ENCODE data around the gene SLC20A1. TPM values are rescaled to one million over a fixed set of nuclear protein-coding genes. Genes with fewer than 3 reads are reported as not detected.

SLC20A1 gene
- total RNA-seq, 2 experiments from 2014 or later: 88.8 to 91.3 TPM

DNA sequence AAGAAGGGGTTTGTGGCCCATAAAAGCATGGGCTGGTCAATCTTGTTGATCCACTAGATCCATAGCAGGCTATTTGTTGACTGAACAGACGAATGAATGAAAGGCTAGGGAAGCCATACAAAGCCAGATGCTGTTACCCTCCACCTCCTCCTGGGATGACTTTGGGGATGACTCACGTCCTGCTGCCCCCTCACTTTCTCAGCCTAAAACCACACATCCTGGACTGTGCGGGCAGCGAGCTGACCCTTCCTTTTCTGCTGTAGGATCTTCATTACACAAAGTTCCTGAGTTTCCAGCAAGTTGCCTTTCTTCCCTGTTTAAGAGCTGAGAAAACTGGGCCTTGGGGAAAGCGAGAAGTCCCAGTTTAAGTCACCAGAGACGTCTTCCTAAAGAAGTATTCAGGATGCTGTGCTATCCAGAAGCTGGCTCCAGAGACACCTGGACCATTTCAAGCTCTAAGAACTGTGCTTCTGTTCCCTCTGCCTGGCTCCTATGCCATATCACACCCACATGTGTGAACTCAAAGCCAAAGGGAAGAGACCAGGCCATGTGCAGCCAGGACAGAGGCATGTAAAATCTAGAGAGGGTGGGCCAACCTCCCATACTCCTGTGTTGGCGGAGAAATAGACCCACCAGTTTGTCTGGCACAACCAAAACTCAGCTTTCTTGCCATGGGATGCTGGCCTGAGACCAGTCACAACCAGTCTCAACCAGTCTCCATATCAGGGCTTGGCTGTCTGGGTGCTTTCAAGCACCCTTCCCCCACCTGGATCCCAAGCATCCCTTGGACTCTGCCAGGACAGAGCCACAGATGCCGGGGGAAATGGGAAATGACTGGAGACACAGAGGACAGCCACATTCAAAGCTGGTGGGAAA lies 4.7 kb upstream of the SLC20A1 start:
- H3K4me1 Mint-ChIP-seq (ENCODE audit: low read depth): peaks cover 42% of the 10 kb centered on the region
- no peaks in the 10 kb centered on the region for H3K9me3 Mint-ChIP-seq
- intact Hi-C loops (cut with micrococcal nuclease): no loop called here
- H3K36me3 Mint-ChIP-seq: no peaks in the 10 kb centered on the region
- peak; percentile 62 for DNase-seq
- POLR2A ChIA-PET: no interaction called here
- no peaks in the 10 kb centered on the region for H3K27me3 Mint-ChIP-seq
- peak overlapping the region; percentile 40 for H3K27ac Mint-ChIP-seq
- no peak overlapping the region for H3K4me3 Mint-ChIP-seq
- CTCF ChIA-PET: interaction anchor here (2.5 to 3.2 kb wide), 2 partner anchors 15 to 50 kb away, joined by 9 to 19 read pairs; no protein-coding TSS in a partner anchor

DNA sequence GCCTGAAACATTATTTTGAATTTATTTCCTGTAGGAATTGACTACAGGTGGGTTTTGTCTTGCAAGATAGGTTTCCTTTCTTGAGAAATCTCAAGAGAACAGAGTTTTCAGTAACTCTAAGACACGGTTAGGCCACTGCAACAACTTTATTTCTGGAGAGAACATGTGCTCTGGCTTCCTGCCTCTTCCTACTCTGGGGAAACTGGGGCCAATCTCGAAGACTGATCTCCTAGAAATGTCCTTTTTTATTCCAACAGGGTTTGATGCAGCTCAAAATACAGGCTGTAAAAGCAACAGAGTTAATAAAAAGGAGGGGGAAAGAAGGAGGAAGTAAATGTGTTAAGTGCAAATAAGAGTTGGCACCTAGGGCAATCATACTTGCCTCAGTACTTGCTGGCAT lies 4.0 kb upstream of the SLC20A1 start:
- Mint-ChIP-seq H3K4me3 (no peak overlapping the region), H3K27ac (no peak overlapping the region), H3K27me3 (no peaks in the 10 kb centered on the region), H3K9me3 (no peaks in the 10 kb centered on the region), H3K4me1 (ENCODE audit: low read depth) (peaks cover 36% of the 10 kb centered on the region), H3K36me3 (peaks cover under 1% of the 10 kb centered on the region)
- CTCF ChIA-PET: interaction anchor here (2.5 to 3.2 kb wide), 2 partner anchors 16 to 49 kb away, joined by 9 to 19 read pairs; no protein-coding TSS in a partner anchor
- intact Hi-C loops (cut with micrococcal nuclease): no loop called here
- POLR2A ChIA-PET: no interaction called here
- no peak for DNase-seq

DNA sequence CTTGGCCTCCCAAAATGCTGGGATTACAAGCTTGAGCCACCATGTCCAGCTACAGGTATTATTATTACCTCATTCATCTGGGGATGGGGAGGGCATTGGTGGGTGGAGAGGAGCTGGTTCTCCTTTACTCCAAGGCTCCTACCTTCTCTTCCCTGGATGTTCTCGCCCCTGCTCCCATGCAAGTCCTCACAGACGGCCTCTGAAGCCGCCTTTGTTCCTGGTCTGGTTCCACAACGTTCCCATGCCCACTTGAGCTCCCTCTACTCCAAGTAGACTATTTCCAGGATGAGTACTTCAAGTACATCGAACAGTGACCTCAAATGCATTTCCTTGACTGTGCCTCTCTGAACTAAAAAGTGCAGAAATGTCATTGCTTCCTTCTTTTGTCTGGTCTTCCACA lies 3.2 kb upstream of the SLC20A1 start:
- H3K36me3 Mint-ChIP-seq: peaks cover 9% of the 10 kb centered on the region
- H3K27me3 Mint-ChIP-seq: no peaks in the 10 kb centered on the region
- H3K27ac Mint-ChIP-seq: no peak overlapping the region
- H3K9me3 Mint-ChIP-seq: no peaks in the 10 kb centered on the region
- DNase-seq: no peak
- CTCF ChIA-PET: interaction anchor here (2.5 to 3.2 kb wide), 2 partner anchors 17 to 49 kb away, joined by 9 to 19 read pairs; no protein-coding TSS in a partner anchor
- POLR2A ChIA-PET: no interaction called here
- intact Hi-C loops (cut with micrococcal nuclease): no loop called here
- peaks cover 34% of the 10 kb centered on the region for H3K4me1 Mint-ChIP-seq (ENCODE audit: low read depth)
- no peak overlapping the region for H3K4me3 Mint-ChIP-seq

DNA sequence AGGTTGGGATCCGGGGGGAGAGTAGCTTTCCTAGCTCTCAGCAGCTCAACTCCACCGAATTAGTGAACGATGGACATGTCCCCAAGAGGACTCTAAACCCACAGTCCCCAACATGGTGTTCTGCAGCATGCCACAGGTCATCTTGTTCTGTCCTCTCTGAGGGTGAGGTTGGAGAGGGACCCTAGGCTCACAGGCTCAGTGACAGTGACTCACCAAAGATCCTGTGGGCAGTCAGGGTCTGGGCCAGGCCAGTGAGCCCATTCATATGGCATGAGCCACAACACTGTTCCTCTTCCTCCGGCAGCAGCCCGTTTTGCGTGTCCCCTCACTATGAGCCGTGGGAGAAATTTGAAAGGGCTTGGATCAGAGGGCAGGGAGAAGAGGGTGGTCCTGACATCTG lies 2.8 kb upstream of the SLC20A1 start:
- Mint-ChIP-seq H3K27me3 (no peaks in the 10 kb centered on the region), H3K4me3 (no peak overlapping the region), H3K36me3 (peaks cover 13% of the 10 kb centered on the region), H3K9me3 (no peaks in the 10 kb centered on the region), H3K27ac (no peak overlapping the region), H3K4me1 (ENCODE audit: low read depth) (peaks cover 38% of the 10 kb centered on the region)
- intact Hi-C loops (cut with micrococcal nuclease): no loop called here
- no peak for DNase-seq
- CTCF ChIA-PET: interaction anchor here (2.5 to 3.2 kb wide), 2 partner anchors 17 to 48 kb away, joined by 9 to 19 read pairs; no protein-coding TSS in a partner anchor
- POLR2A ChIA-PET: no interaction called here

- Mint-ChIP-seq H3K4me1 (ENCODE audit: low read depth) (peaks cover 44% of the 10 kb centered on the region), H3K9me3 (no peaks in the 10 kb centered on the region), H3K27ac (no peak overlapping the region), H3K27me3 (no peaks in the 10 kb centered on the region), H3K4me3 (no peak overlapping the region), H3K36me3 (peaks cover 18% of the 10 kb centered on the region)
- POLR2A ChIA-PET: interaction anchor here (2.4 kb wide), 1 partner anchor 12 kb away, joined by 7 read pairs; no protein-coding TSS in a partner anchor
- CTCF ChIA-PET: interaction anchor here (2.5 to 5.4 kb wide), 4 partner anchors 12 to 48 kb away, joined by 9 to 77 read pairs (median 26); no protein-coding TSS in a partner anchor
- intact Hi-C loops (cut with micrococcal nuclease): no loop called here
- DNase-seq: no peak
Measured at GRCh38 chr2:112643488-112643887, 2.3 kb upstream of the SLC20A1 start.

DNA sequence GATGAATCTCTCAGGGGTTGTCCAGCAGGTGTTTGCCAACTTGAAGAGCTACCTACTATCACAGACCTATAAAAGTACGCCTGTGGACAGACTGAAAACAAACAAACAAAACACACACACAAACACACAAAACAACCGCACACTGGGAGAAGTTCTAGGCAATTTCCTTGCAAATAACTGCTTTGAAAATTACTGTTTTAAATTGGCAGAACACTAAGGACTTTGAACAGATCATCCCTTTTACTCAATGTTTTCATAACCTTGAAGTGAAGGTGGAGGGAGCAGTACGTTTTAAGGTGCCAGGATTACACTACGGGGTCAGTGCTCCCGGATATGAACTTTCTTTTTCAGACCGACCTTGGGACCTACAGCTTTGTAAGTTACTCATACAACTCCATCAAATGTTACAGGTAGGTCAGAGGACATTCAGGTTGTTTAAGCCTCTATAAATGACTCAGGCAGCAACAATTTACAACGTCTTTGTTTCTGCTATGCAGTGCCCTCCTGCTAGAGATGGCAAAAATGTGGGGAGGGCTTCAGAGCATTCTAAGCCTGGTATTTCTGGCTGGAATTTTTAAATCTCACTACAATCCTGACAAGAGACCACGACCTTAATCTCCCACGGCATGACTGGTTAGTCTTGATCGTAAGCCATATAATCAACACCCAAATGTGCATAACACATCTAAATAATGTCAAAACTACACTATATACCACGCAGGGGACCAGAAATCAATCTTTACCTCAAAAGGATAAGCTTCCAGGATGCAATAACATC lies 1.4 kb upstream of the SLC20A1 start:
- ChIA-PET CTCF (interaction anchor here (1.2 to 5.4 kb wide), 11 partner anchors 12 to 241 kb away, joined by 3 to 77 read pairs (median 6); no protein-coding TSS in a partner anchor), POLR2A (interaction anchor here (1.2 to 4.7 kb wide), 6 partner anchors 10 to 60 kb away, joined by 3 to 49 read pairs (median 9); partner anchors contain the start of gene CHCHD5)
- Mint-ChIP-seq H3K4me1 (ENCODE audit: low read depth) (peaks cover 52% of the 10 kb centered on the region), H3K27me3 (no peaks in the 10 kb centered on the region), H3K4me3 (peak overlapping the region; percentile 85), H3K27ac (peak overlapping the region; percentile 87), H3K36me3 (peaks cover 27% of the 10 kb centered on the region), H3K9me3 (no peaks in the 10 kb centered on the region)
- no peak for DNase-seq
- intact Hi-C loops (cut with micrococcal nuclease): loop anchor here (1.0 kb wide), 1 partner anchor 8 kb away; no protein-coding TSS in a partner anchor

DNA sequence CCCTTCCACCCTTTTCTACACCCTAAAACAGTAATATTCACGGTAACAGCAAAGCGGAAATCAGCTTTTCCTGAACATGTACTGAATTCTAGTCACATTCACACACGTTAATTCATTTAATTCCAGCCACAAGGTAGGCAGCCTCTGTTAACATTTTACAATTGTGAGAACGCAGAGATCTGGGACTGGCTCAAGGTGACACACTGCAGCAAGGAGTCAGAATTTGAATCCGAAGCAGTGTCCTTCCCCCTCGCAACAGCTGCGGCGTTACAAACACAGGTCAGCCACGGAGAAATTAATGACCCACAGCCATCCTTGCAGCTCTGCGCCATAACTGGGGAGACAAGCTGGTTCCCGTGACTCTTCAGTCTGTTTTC lies 818 bp upstream of the SLC20A1 start:
- POLR2A ChIA-PET: interaction anchor here (0.7 to 4.7 kb wide), 8 partner anchors 8 to 60 kb away, joined by 3 to 49 read pairs (median 8); partner anchors contain the start of gene CHCHD5

DNA sequence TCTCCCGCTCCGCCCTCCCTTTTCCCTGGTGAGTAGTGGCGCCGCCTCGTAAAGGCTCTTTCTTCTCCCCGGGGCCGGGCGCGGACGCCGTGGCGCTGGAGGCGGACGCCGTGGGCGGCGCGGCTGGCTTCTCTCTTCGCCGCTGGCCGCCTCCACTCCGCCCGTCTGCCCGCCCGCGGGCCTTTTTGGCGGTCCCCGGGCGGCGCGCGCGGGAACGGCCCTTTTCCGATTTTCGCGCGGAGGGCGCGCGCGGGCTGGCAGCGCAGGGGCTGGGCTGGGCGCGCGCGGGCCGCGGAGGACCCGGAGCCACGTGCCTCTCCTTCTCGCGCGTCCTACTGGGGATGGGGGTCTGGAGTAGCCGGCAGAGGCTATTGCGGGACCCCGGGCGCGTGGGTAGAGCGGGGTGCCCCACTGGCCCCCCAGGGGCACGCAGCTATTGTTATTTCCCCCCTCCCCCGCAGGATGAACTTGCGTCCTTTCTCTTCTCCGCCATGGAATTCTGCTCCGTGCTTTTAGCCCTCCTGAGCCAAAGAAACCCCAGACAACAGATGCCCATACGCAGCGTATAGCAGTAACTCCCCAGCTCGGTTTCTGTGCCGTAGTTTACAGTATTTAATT lies 472 bp downstream of the SLC20A1 start:
- peak overlapping the region; percentile 80 for H3K27ac Mint-ChIP-seq
- no peak for DNase-seq
- ChIA-PET POLR2A (interaction anchor here (0.8 to 4.7 kb wide), 12 partner anchors 10 to 62 kb away, joined by 3 to 49 read pairs (median 6); partner anchors contain the start of gene CHCHD5), CTCF (interaction anchor here (1.2 to 5.4 kb wide), 7 partner anchors 10 to 83 kb away, joined by 3 to 77 read pairs (median 11); no protein-coding TSS in a partner anchor)
- H3K27me3 Mint-ChIP-seq: no peaks in the 10 kb centered on the region
- H3K4me1 Mint-ChIP-seq (ENCODE audit: low read depth): peaks cover 52% of the 10 kb centered on the region
- H3K36me3 Mint-ChIP-seq: peaks cover 42% of the 10 kb centered on the region
- intact Hi-C loops (cut with micrococcal nuclease): loop anchor here (5.0 kb wide), 3 partner anchors 64 to 589 kb away; partner anchors contain the start of genes CHCHD5 and TMEM87B
- no peaks in the 10 kb centered on the region for H3K9me3 Mint-ChIP-seq
- peak overlapping the region; percentile 97 for H3K4me3 Mint-ChIP-seq

More for the DNA sequence above, 818 bp upstream of the SLC20A1 start:
- CTCF ChIA-PET: interaction anchor here (0.7 to 5.4 kb wide), 13 partner anchors 11 to 241 kb away, joined by 3 to 77 read pairs (median 5); no protein-coding TSS in a partner anchor
- Mint-ChIP-seq H3K4me3 (peak overlapping the region; percentile 85), H3K27ac (peak overlapping the region; percentile 87), H3K4me1 (ENCODE audit: low read depth) (peaks cover 56% of the 10 kb centered on the region), H3K9me3 (no peaks in the 10 kb centered on the region), H3K36me3 (peaks cover 33% of the 10 kb centered on the region), H3K27me3 (no peaks in the 10 kb centered on the region)
- intact Hi-C loops (cut with micrococcal nuclease): loop anchor here (1.0 to 5.0 kb wide), 8 partner anchors 9 to 588 kb away; partner anchors contain the start of genes CHCHD5, POLR1B and TMEM87B
- no peak for DNase-seq

- peak overlapping the region; percentile 97 for H3K4me3 Mint-ChIP-seq
- H3K36me3 Mint-ChIP-seq: peaks cover 49% of the 10 kb centered on the region
- peak; percentile 36 for DNase-seq
- ChIA-PET CTCF (interaction anchor here (0.6 to 5.4 kb wide), 11 partner anchors 9 to 556 kb away, joined by 3 to 77 read pairs (median 5); no protein-coding TSS in a partner anchor), POLR2A (interaction anchor here (0.8 to 4.7 kb wide), 11 partner anchors 10 to 63 kb away, joined by 3 to 49 read pairs (median 6); partner anchors contain the start of gene CHCHD5)
- intact Hi-C loops (cut with micrococcal nuclease): loop anchor here (5.0 kb wide), 3 partner anchors 65 to 590 kb away; partner anchors contain the start of genes CHCHD5 and TMEM87B
- H3K27me3 Mint-ChIP-seq: no peaks in the 10 kb centered on the region
- H3K9me3 Mint-ChIP-seq: no peaks in the 10 kb centered on the region
- H3K27ac Mint-ChIP-seq: peak overlapping the region; percentile 80
- H3K4me1 Mint-ChIP-seq (ENCODE audit: low read depth): peaks cover 58% of the 10 kb centered on the region
Measured at GRCh38 chr2:112646791-112647689, 1.3 kb downstream of the SLC20A1 start.

DNA sequence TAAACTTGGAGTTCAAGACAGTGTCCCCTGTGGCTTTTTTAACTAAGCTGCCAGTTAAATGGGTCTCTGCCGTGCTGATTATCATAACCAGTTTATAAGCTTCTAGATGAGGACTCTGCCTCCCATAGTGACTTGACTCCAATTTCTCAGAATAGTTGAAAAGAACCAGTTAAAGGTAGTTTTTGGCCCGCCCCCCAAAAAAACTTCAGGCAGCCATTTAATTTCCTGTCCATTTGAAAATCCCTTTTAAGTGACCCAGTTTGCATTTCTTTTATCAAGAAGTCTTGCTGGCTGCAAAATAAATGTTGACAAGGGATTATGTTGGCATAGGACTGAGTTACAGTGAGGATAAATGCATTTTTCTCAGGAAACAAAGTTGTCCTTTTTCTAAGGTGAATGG lies 2.3 kb downstream of the SLC20A1 start:
- Mint-ChIP-seq H3K27me3 (no peaks in the 10 kb centered on the region), H3K4me3 (peak overlapping the region; percentile 97)

More for the DNA sequence above, 2.3 kb downstream of the SLC20A1 start:
- Mint-ChIP-seq H3K4me1 (ENCODE audit: low read depth) (peaks cover 65% of the 10 kb centered on the region), H3K27ac (peak overlapping the region; percentile 80), H3K9me3 (no peaks in the 10 kb centered on the region), H3K36me3 (peaks cover 59% of the 10 kb centered on the region)
- ChIA-PET POLR2A (interaction anchor here (0.8 to 4.7 kb wide), 4 partner anchors 8 to 21 kb away, joined by 3 to 49 read pairs (median 16); no protein-coding TSS in a partner anchor), CTCF (interaction anchor here (0.9 to 5.4 kb wide), 6 partner anchors 17 to 79 kb away, joined by 3 to 77 read pairs (median 6); no protein-coding TSS in a partner anchor)
- intact Hi-C loops (cut with micrococcal nuclease): loop anchor here (5.0 kb wide), 3 partner anchors 66 to 591 kb away; partner anchors contain the start of genes CHCHD5 and TMEM87B
- no peak for DNase-seq

All from activated CD4-positive, alpha-beta memory T cell treated with anti-CD3 and anti-CD28 coated beads for 36 hours (primary cell).